ENCODE measurements around the gene HTT.

HTT gene

DNA sequence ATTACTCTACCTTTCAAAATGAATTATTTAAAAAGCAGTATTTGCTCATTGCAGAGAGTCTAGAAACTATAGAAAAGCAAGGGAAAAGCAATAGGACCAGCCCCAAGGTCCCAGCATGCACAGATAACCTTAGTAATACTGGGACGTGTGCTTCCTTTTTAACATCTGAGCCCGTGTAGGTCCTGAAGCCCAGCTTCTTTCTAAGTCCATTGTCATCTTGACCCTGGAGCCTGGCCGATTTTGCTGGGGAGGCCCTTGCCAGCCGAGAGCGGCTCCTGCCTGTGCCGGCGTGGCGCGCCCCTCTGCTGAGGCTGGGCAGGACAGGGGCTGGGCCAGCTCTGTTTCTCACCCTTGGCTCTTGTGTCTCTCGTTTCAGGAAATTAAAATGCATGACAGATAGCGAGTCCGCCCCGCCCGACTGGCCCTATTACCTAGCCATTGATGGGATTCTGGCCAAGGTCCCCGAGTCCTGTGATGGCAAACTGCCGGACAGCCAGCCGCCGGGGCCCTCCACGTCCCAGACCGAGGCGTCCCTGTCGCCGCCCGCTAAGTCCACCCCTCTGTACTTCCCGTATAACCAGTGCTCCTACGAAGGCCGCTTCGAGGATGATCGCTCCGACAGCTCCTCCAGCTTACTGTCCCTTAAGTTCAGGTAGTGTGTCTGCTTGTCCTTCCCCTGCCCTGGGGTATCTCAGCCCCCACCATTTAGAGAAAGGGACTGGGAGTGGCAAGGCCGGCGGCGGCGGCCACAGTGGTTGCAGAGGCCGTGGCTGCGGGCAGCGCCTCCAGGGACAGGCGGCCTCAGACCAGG, 178.6 kb downstream of the HTT start:
- DNase-seq (ENCODE audit: low read depth) = no peak
- no peak for TF ChIP-seq CTCF (IDR thresholded peaks at IDR 0.05; ENCODE audit: insufficient read depth, low read depth, low read length, missing control alignments)
- no peak overlapping the region for H3K4me3 ChIP-seq (ENCODE audit: low read depth, low read length)

- DNase-seq (ENCODE audit: low read depth) = no peak
- no peak overlapping the region for H3K4me3 ChIP-seq (ENCODE audit: low read depth, low read length)
- no peak for TF ChIP-seq CTCF (IDR thresholded peaks at IDR 0.05; ENCODE audit: insufficient read depth, low read depth, low read length, missing control alignments)
These were observed 179.3 kb downstream of the HTT start for GRCh38 chr4:3253808-3254207.

GRCh38 chr4:3254302-3255131, 180.0 kb downstream of the HTT start:
- DNase-seq (ENCODE audit: low read depth) = no peak
- no peak for TF ChIP-seq CTCF (IDR thresholded peaks at IDR 0.05; ENCODE audit: insufficient read depth, low read depth, low read length, missing control alignments)
- no peak overlapping the region for H3K4me3 ChIP-seq (ENCODE audit: low read depth, low read length)

DNA sequence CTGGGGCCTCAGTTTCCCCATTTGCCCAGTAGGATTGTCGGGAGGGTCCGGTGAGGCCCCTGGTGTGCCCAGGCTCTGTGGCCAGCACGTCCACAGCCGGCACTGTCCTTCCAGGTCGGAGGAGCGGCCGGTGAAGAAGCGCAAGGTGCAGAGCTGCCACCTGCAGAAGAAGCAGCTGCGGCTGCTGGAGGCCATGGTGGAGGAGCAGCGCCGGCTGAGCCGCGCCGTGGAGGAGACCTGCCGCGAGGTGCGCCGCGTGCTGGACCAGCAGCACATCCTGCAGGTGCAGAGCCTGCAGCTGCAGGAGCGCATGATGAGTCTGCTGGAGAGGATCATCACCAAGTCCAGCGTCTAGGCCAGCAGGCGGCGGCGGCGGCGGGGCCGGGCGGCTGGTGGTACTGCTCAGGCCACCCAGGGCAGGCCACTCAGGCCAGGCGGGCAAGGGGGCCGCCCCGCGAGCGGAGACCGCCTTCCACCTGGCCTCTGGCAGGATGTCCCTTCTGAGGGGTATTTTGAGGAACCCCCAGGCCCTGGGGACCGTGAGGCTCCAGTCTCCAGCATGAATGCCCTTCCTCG, 181.2 kb downstream of the HTT start:
- TF ChIP-seq CTCF (IDR thresholded peaks at IDR 0.05; ENCODE audit: insufficient read depth, low read depth, low read length, missing control alignments) = no peak
- H3K4me3 ChIP-seq (ENCODE audit: low read depth, low read length) = no peak overlapping the region
- no peak for DNase-seq (ENCODE audit: low read depth)

GRCh38 chr4:3256230-3257102, 182.0 kb downstream of the HTT start:
- DNase-seq (ENCODE audit: low read depth) = no peak
- TF ChIP-seq CTCF (IDR thresholded peaks at IDR 0.05; ENCODE audit: insufficient read depth, low read depth, low read length, missing control alignments) = no peak
- no peak overlapping the region for H3K4me3 ChIP-seq (ENCODE audit: low read depth, low read length)

DNA sequence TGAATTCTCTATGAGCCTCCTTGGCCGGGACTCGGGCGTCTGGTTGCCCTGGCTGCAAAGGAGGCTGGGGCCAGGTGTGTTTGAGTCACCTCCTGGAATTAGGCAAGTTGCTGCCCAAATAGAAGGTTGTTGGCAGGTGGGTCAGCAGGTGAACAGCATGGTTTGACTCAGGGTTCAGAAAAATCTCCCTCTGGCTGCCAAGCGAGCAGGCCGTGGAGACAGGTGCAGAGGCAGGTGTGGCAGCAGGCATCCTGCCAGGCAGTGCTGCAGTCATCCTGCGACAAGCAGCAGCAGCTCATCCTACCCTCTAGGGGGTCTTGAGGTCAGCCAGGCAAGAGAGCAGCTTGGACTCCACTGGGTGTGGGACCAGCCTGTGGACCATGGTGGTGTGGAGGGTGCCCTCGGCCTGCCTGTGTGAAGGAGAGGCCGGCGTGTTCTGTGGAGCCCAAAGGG, 182.6 kb downstream of the HTT start:
- TF ChIP-seq CTCF (IDR thresholded peaks at IDR 0.05; ENCODE audit: insufficient read depth, low read depth, low read length, missing control alignments) = no peak
- no peak for DNase-seq (ENCODE audit: low read depth)
- H3K4me3 ChIP-seq (ENCODE audit: low read depth, low read length) = no peak overlapping the region
